ENCODE data around the gene SCNM1.

- TF ChIP-seq, protein P1, sequence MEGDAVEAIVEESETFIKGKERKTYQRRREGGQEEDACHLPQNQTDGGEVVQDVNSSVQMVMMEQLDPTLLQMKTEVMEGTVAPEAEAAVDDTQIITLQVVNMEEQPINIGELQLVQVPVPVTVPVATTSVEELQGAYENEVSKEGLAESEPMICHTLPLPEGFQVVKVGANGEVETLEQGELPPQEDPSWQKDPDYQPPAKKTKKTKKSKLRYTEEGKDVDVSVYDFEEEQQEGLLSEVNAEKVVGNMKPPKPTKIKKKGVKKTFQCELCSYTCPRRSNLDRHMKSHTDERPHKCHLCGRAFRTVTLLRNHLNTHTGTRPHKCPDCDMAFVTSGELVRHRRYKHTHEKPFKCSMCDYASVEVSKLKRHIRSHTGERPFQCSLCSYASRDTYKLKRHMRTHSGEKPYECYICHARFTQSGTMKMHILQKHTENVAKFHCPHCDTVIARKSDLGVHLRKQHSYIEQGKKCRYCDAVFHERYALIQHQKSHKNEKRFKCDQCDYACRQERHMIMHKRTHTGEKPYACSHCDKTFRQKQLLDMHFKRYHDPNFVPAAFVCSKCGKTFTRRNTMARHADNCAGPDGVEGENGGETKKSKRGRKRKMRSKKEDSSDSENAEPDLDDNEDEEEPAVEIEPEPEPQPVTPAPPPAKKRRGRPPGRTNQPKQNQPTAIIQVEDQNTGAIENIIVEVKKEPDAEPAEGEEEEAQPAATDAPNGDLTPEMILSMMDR (IDR thresholded peaks at IDR 0.05; ENCODE audit: insufficient read depth, low read length): no peak
- TF ChIP-seq REST (IDR thresholded peaks at IDR 0.05; ENCODE audit: insufficient replicate concordance, low read depth): no peak
- no peak for TF ChIP-seq SPI1 (IDR thresholded peaks at IDR 0.05; ENCODE audit: borderline replicate concordance, low read depth)
These were observed 635 bp upstream of the SCNM1 start for GRCh38 chr1:151165281-151165737.

Measured in HL-60 (cell line).